HG02798 (cell line): ENCODE measurements around the gene GSDMA.

Source experiments
- ATAC-seq: cut with Tn5 transposase; IDR thresholded peaks from one replicate; pipeline ENCODE4 v1.9.1; 2021; ENCODE audit warnings: mild to moderate bottlenecking; ENCODE audit not compliant: unreplicated experiment, poor library complexity

Gene GSDMA

DNA sequence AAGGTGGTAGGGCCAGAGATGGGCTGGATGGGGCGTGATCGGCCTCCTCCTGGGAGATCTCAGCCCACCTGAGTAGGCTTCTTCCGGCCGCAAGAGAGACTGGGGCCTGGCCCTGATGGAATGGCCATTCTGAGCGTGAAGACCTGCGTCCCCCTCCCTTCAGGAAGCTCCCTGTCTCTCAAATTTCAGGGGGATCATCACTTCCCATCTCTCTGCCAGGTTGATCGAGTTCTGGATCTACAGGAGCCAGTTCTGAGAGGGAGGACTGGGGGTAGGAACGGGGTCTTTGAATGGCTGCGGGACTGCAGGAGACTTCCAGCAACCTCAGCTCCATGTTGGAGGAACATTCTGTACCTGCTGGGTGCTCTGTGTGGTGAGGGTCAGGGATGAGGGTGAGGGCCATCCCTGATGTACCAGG lies 9.3 kb upstream of the GSDMA start:
- no peak for ATAC-seq

DNA sequence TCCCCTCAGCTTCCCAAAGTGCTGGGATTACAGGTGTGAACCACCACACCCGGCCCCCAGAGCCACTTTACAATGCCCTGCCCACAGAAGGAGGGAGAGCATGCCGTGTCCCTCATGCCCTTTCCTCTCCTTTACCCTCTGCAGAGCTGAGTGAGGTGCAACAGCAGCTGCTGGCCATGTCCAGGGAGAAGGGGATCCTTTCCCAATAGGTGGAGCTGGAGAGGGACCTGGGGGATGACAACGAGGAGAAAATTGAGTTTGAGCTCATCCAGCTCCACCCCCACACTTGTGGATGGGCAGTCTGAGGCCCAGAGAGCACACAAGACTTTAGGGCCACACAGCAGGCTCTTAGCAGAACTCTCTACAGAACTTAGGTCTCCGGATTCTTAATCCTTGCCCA lies 7.9 kb upstream of the GSDMA start:
- no peak for ATAC-seq

DNA sequence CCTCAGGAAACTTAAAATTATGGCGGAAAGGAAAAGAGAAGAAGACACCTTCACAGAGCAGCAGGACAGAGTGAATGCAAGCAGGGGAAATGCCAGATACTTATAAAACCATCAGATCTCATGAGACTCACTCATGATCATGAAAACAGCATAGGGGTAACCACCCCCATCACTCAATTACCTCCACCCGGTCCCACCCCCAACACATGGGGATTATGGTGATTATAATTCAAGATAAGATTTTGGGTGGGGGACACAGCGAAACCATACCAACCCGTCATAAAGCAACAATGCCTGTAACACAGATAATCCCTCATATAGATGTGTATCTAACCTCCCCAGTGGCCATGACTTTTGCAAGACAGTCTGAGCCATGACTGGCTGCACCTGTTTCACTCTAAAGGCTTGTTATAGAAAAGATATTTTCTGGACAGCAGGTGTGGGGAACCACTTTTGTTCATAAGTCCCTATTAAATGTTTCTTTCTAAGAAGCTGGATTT lies 7.0 kb upstream of the GSDMA start:
- no peak for ATAC-seq

DNA sequence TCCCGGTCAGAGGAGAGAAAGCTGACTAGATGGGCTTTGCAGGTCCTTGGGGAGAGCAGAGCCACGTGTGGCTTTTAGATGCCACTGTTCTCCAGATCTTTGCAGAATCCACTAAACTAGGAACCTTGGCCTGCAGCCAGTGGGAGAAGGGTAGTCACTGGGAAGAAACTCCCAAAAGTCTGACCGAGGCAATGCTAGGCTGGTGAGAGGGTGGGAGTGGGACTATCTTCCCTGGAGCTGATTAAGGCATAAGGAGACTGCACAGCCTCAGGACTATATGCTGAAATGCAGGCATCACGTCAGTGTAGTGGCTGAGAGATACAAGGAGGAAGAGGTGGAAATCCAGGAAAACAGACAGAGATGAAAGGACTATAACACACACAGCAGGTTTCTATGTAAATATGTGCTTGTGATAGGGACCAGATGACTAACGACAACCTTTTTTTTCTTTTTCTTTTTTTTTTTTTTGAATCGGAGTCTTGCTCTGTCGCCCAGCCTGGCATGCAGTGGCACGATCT lies 2.2 kb upstream of the GSDMA start:
- no peak for ATAC-seq

DNA sequence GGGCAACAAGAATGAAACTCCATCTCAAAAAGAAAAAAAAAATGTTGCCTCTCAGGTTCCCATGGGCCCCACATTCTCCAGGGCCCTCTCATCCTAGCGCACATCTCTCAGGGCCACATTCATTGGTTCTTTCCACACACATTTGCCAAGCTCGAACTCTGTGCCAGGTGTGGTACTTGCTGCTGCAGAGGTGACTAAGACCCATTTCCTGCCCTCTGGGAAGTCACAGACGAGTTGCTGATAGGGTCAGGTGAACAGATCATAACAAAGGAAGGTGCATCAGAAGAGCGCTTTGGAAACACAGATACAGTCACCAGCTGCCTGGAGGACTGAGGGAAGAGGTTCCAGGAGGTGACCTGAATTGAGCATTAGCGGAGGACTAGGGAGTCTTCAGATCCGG lies 1.0 kb downstream of the GSDMA start:
- no peak for ATAC-seq

DNA sequence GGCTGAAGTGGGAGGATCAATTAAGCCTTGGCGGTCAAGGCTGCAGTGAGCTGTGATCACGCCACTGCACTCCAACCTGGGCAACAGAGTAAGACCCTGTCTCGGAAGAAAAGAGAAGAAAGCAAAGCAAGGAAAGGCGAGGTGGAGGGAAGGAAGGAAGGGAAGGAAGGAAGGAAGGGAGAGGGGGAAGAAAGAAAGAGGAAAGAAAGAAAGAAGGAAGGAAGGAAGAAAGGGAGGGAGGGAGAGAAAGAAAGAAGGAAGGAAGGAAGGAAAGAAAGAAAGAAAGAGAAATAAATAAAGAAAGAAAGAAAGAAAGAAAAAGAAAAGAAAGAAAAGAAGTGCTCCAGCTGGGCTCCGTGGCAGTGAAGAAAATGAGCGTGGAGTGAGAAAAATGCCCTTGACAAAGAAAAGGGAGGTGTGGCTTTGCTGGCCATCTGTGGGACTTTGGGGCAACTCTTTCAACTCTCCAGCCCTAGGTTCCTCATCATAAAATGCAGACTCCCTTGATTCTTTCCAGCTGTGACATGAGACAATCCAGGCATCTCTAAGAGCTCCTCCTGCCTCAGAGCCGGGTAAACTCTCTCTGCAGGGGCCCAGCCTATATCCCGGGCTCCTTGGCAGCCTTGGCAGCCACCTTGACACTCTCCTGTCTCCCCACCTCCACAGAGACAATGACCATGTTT lies 2.4 kb downstream of the GSDMA start:
- no peak for ATAC-seq

DNA sequence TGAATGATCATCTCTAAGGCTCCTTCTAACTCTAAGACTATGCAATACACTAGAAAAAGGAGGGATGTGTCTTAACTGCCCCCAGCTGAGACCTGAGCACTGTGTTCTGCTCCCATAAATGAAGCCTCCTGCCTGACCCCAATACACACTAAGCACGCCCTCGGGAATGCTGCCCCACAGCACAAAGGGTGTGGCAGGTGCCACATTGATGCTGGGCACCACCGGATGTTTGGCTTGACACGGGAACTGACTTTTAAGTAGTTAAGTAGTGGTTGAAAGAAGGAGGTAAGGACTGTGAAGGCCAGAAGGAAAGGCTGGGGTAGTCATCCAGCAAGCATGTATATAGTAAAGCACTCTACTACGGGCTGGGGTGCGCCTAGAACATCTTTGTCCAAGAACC lies 4.0 kb downstream of the GSDMA start:
- no peak for ATAC-seq

DNA sequence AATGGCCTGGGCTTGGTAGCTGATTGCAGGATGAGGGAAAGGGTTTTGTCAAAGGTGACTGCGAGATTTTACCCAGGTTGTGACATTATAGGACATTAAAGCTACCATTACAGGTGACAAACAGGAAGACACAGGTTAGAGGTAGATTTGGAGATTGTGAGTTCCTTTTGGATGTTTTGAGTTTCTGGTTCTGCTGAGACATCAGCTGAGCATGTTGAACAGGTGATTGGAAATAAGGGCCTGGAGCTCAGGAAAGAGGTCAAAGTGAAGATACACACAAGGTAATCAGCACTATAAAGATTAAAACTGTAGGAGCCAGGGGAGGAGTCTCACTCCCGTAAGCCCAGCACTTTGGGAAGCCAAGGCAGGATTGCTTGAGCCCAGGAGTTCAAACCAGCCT lies 6.0 kb downstream of the GSDMA start:
- no peak for ATAC-seq

DNA sequence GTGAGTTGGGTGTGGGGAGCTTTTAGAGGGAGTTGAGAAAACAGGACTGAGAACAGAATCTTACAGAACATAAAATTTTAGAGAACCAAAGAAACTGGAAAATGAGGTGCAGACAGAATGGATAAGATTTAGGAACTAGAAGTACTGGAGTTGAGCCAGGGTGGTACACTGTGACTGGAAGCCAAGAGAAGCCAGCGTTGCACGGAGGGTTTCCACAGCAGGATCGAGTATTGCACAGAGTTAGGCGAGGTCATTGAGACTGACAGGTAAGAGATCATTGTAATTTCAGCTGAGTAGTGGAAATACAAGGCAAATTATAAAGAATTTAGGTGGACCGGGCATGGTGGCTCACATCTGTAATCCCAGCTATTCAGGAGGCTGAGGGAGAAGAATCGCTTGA lies 6.6 kb downstream of the GSDMA start:
- ATAC-seq = no peak

DNA sequence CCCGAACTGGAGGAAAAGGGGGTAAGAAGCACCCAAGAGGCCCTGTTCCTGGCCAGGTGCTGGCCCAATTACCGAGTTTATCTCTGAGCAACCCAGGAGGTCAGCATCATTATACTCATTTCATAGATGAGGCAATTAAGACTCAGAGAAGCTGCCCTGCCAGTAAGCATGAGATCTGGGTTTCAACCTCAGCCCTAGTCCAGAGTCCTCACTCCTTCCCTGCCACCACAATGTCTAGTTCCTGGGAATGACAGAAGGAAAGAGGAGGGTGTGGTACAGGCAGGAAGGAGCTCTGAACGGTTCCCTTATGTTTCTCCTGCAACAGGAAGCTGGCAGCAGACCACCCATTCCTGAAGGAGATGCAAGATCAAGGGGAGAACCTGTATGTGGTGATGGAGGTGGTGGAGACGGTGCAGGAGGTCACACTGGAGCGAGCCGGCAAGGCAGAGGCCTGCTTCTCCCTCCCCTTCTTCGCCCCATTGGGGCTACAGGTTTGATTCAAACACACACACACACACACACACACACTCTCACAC lies 7.4 kb downstream of the GSDMA start:
- ATAC-seq = no peak

DNA sequence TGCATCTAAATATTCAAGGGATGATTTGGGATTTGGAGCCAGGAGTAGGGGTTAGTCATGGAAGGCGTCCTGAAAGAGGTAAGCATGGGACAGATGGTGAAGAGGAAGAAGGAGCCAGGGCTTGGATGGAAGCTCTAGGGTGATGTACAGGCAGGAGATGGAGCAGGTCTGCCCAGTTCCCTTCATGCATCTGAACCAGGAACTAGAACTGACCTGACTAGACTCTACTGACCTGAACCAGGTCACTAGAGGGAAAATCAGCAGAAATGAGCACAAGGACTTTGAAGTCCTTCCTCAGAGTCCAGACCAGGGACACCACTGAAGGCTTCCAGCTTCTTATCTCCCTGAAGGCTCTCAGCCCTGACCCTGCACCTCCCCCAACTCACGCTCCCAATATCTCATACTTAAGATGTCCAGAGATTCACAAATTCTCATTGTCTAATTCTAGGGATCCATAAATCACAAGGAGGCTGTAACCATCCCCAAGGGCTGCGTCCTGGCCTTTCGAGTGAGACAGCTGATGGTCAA lies 8.3 kb downstream of the GSDMA start:
- ATAC-seq = no peak

DNA sequence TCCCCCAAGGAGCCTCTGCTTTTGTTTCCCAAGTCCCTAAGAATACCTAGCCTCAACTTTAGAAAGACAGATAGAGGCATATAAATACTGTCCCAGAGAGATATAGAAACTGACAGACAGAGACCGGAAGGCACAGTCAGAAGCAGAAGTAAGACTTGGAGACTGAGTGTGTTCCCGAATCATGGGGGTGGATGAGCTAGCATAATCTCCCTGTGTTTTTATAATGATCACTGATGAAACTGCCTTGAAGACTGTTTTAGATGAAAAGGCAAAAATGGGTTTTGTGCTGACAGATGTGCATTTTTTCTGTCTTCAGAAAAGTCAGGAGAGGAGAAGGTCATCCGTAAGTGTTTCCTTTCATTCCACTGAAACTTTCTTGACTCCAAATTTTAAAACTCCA lies 9.5 kb downstream of the GSDMA start:
- ATAC-seq = no peak

DNA sequence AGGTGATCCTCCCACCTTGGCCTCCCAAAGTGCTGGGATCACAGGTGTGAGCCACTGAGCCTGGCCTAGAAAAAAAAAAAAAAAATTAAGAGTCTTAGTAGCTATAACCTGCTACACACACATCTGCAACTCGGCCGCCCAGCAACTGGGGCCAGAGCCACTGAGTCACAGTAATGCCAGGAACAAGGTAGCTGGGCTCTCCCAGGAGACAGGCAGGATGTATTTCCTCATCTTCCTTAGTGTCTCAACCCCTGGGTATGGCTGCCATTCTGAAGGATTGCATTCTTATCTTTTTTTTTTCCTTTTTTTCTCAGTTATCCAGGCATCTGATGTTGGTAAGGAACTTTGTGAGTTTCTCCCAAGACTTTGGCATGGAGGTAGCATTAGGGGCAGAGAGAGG lies 10.7 kb downstream of the GSDMA start:
- ATAC-seq = no peak

DNA sequence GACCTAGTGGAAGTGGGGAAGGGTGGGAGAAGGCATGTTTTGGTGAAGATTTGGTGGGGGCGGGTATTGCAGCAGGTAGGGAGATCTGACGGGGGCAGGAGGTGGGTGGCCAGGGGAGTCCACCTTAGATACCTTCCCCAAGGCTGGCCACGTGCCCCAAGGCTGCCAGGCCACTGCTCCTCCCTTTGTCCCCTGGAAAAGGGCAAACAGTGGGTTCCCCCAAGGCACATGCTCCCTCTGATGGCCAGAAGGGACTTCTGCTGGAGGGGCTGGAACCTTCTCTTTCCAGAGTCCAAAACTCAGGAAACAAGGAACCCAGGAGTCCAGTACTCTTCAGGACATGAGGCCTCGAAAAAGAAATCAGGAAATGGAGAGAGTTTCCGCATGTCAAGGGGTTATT lies 11.6 kb downstream of the GSDMA start:
- ATAC-seq = no peak

DNA sequence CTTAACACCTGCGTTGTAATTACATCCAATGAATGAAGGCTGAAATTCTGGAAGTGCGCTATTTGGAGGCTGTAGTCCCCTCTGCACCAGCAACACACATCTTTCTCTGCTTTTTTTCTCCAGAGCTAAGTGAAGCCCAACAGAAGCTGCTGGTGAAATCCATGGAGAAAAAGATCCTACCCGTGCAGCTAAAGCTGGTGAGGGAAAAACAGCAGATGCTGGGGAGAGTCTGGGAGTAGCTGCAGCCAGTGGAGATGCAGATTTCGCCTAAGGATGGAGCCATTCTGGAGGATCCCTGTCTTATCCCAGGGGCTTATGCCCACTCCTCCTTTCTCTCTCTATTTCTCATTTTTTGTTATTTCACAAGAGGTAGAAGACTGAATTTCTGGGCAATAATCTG lies 13.0 kb downstream of the GSDMA start:
- ATAC-seq = no peak

DNA sequence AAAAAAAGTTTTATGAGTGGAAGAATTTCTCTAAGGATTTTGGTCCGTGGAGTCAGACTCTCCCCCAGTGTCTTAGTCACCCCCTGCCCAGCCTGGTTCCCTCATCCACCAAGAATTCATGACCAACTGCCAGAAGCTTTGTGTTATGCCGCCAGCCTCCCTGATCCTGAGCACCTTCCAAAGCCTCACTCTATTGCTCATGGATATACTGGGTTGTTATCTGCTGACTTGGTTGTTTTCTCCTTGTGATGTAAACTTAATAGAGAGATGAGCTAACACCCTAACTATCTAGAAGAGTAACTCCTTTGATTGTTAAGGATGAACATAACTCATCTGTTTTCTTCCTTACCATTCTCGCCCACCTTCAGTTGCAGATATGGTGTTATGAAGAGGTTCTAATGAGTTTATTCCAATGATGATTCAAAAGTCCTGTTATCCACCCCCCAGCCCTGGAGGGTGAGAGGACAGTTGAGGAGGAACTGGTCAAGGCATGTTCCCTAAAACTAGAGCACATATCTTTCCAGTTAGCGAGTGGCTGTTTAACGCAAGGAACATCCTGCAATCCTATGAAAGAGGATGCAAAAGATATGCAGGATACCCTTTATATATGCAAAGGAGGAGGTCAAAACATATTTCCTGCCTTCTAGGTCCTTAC lies 16.3 kb downstream of the GSDMA start:
- ATAC-seq = no peak

DNA sequence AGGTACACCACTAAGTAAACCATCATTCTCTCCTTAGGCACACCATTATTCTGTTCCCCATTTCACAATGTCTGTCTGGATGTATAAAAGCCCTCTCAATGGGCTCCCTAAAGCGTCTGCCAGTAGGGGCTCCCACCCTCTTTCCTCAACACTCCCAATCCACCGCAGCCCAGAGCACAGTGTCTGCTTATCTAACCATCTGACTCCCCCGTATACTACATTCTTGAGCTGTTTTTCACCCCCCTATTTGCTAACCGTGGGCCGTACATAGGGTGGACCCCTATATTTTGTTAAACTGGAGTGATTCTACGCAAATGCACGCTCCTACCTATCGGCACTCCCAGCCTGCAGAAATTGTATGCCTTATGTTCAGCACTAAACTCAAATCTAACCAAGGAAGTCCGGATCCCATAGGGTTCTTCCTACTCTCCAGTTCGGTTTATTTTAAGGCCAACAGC lies 17.1 kb downstream of the GSDMA start:
- peak; percentile 5 for ATAC-seq

DNA sequence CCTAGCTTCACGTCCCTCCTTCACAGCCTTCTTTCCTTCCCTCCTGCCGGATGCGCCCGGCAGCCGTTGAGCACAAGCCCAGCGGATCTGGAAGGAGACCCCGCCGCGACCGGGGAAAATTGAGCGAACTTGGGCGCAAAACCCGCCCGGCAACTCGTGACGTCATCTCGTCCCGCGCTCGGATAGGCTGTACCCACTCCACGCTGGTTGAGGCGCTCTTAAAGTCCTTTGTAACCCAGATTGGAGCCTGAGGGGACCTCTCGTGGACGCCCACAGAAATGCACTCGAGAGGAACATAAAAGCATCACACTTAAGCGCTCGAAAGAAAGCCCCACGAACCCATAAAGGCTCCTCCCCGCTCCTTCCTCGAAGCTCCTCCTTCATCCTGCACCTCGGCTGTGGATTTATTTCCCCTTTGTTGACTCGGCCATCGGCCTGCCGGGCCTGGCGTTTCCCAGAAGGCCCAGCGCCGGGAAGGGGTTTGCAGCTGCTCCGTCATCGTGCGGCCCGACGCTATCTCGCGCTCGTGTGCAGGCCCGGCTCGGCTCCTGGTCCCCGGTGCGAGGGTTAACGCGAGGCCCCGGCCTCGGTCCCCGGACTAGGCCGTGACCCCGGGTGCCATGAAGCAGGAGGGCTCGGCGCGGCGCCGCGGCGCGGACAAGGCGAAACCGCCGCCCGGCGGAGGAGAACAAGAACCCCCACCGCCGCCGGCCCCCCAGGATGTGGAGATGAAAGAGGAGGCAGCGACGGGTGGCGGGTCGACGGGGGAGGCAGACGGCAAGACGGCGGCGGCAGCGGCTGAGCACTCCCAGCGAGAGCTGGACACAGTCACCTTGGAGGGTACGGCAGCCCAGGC lies 17.8 kb downstream of the GSDMA start, which contains the start of gene PSMD3:
Gene PSMD3 (plus strand): TSS at position 457 of the 856 bp plus-strand sequence. CDS start 164 bp downstream, at position 621.
- peak; percentile 90 for ATAC-seq

DNA sequence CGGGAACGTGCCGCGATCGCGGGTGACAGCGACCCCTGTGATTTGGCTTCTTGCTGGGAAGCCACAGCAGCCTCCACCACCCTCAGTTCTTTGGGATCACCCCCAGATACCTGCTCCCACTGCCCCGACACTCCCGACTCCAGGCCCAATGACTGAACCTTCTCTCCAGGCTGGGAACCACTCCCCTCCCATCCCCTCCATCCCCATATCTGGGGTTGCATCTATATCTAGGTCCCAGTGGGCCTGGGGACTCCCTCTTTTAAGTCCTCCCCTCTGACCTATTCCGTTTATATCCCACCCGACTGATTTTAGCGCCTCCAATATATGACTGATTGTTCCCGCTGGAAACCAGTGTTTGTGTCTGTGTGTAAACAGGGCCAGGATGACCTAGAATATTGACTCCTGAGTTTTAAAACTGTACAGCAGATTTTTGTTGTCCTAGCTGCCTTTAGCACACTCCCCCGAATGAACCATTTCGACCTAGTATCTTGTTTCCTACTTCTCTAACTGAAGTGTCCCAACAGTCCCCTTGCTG lies 18.5 kb downstream of the GSDMA start:
- ATAC-seq = no peak

DNA sequence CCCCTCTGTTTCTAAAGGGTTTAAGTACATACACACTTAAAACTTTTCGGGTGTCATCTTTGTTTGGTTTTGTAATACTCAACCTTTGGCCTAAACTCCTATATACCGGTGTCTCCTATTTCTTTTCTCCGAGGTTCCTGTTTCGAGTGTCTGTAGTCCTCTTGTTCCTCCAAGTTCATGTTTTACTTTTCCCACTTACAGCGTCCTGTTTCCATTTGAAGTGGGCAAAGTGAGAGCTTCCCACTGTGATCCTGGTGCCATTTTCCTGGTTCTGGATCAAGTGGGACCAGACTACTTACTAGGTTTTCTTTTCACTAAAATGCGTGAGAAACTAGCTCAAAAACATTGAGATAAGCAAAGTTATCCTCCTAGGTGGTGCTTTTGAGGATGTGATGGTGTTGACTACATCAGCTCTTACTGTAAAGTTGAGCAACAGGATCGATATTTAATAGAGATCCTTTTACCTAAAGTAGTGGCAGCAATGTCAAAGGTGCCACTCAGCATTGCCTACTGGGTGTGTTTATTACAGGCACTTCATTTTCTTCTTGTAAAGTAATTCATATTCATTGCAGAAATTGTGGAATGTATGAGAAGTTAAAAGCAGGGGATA lies 19.1 kb downstream of the GSDMA start:
- no peak for ATAC-seq
